GM12878 (cell line): ENCODE results near the gene STX8. TPM values are rescaled to one million over a fixed set of nuclear protein-coding genes. Genes with fewer than 3 reads are reported as not detected.

Source experiments
- ATAC-seq: fragments of 200-7000 bp; cut with Tn5 transposase; 3 replicates; pipeline ENCODE4 v1.9.1; 2020; ENCODE audit warnings: mild to moderate bottlenecking, moderate library complexity
- BruUV-seq: library from RNA; stranded (reverse); fragments of 400-500 nt; replicated peaks from 2 replicates; lab custom pipeline; 2021; lab: Mats Ljungman, UMichigan
- CTCF ChIA-PET: fragments of 300-600 bp; sonication (Branson Sonifier 250); formaldehyde crosslinking; extraction: SDS; loops from one replicate; lab custom pipeline; 2021; ENCODE audit warnings: inconsistent platforms; lab: Yijun Ruan, JAX
- POLR2A ChIA-PET: fragments of 350-600 bp; formaldehyde crosslinking; extraction: SDS; loops from one replicate; lab custom pipeline; 2021; ENCODE audit warnings: inconsistent platforms; lab: Charles Lee
- RAD21 ChIA-PET: fragments of 300-600 bp; sonication (Branson Sonifier 250); formaldehyde crosslinking; loops from one replicate; lab custom pipeline; 2023; ENCODE audit warnings: antibody characterized with exemption; ENCODE audit not compliant: unreplicated experiment; lab: Charles Lee
- SMC1A ChIA-PET: fragments of 300-600 bp; sonication (Branson Sonifier 250); formaldehyde crosslinking; loops from one replicate; lab custom pipeline; 2023; ENCODE audit not compliant: unreplicated experiment, uncharacterized antibody; lab: Charles Lee
- DNase-seq: peaks from one replicate; pipeline ENCODE4 v3.0.0-alpha.2; 2011; ENCODE audit warnings: low read depth, low spot score
- FAIRE-seq: peaks from 3 replicates; lab custom pipeline; 2011; peaks lifted over from hg19 to GRCh38; lab: Jason Lieb, UNC
- H2AFZ ChIP-seq: 2 replicates; pipeline ENCODE4 v1.6.0; 2011; ENCODE audit warnings: low read depth, low read length, control low read depth; ENCODE audit not compliant: control insufficient read depth
- H3K27ac ChIP-seq: 2 replicates; pipeline ENCODE4 v1.5.1; 2011; ENCODE audit warnings: control low read depth; ENCODE audit not compliant: control insufficient read depth, insufficient read depth
- H3K27me3 ChIP-seq, 2 experiments: replicated peaks in 1 of 2; 2 replicates each; pipeline versions ENCODE4 v1.6.0 to v1.6.1; 2011; ENCODE audit warnings: low read length in 1 of 2; ENCODE audit not compliant: control insufficient read depth in 2 of 2, insufficient read depth in 2 of 2
- H3K36me3 ChIP-seq, 2 experiments: 2 replicates each; pipeline ENCODE4 v1.5.1; 2011; ENCODE audit warnings: low read length in 1 of 2; ENCODE audit not compliant: control insufficient read depth in 2 of 2, insufficient read depth in 2 of 2
- H3K4me1 ChIP-seq: 2 replicates; pipeline ENCODE4 v1.6.1; 2011; ENCODE audit warnings: mild to moderate bottlenecking, low read length, moderate library complexity, mixed read lengths; ENCODE audit not compliant: control insufficient read depth, insufficient read depth
- H3K4me2 ChIP-seq: 2 replicates; pipeline ENCODE4 v1.6.0; 2011; ENCODE audit warnings: control low read depth; ENCODE audit not compliant: control insufficient read depth, insufficient read depth
- H3K4me3 ChIP-seq: fragments of 200-600 bp; sonication (generic); 2 replicates; pipeline ENCODE4 v1.5.1; 2016
- H3K79me2 ChIP-seq: 2 replicates; pipeline ENCODE4 v1.6.0; 2011; ENCODE audit warnings: low read length; ENCODE audit not compliant: control insufficient read depth, insufficient read depth
- H3K9ac ChIP-seq: 2 replicates; pipeline ENCODE4 v1.8.0; 2011; ENCODE audit warnings: low read length, control low read depth, mixed read lengths; ENCODE audit not compliant: control insufficient read depth, insufficient read depth
- H3K9me3 ChIP-seq: replicated peaks from 3 replicates; pipeline ENCODE4 v1.5.1; 2011; ENCODE audit warnings: mild to moderate bottlenecking, low read length; ENCODE audit not compliant: control insufficient read depth, insufficient read depth
- H4K20me1 ChIP-seq: 2 replicates; pipeline ENCODE4 v1.6.0; 2011; ENCODE audit not compliant: control insufficient read depth, insufficient read depth
- CHD1 ChIP-seq: IDR thresholded peaks from 2 replicates; pipeline ENCODE4 v1.6.1; 2012; ENCODE audit warnings: low read depth, low read length, improper control_type of control experiment
- FOS ChIP-seq: IDR thresholded peaks from 3 replicates; pipeline ENCODE4 v1.6.1; 2011; ENCODE audit warnings: borderline replicate concordance; ENCODE audit not compliant: insufficient read length; ENCODE audit errors: extremely low read depth
- HSF1 ChIP-seq: fragments of 150-350 bp; IDR thresholded peaks from 2 replicates; pipeline ENCODE4 v1.6.1; 2014; ENCODE audit warnings: mild to moderate bottlenecking, low read depth, low read length
- IKZF1 ChIP-seq: fragments of 450-650 bp; conservative IDR thresholded peaks from 2 replicates; pipeline ENCODE4 v1.6.1; 2017; ENCODE audit warnings: antibody characterized with exemption, mild to moderate bottlenecking
- MYB ChIP-seq: fragments of 150-350 bp; IDR thresholded peaks from 2 replicates; pipeline ENCODE4 v1.6.1; 2014; ENCODE audit warnings: mild to moderate bottlenecking, low read depth, low read length, borderline replicate concordance
- NR2C1 ChIP-seq: fragments of 450-650 bp; IDR thresholded peaks from 2 replicates; pipeline ENCODE4 v1.6.1; 2017; ENCODE audit warnings: antibody characterized with exemption, mild to moderate bottlenecking, moderate library complexity
- STAT1 ChIP-seq: fragments of 450-650 bp; conservative IDR thresholded peaks from 2 replicates; pipeline ENCODE4 v1.6.1; 2014; ENCODE audit warnings: antibody characterized with exemption, mild to moderate bottlenecking
- TAF1 ChIP-seq: IDR thresholded peaks from 2 replicates; pipeline ENCODE4 v1.6.1; 2011; ENCODE audit warnings: mild to moderate bottlenecking, low read depth, low read length, borderline replicate concordance
- ZNF24 ChIP-seq: fragments of 450-650 bp; IDR thresholded peaks from 2 replicates; pipeline ENCODE4 v1.6.1; 2017; ENCODE audit warnings: antibody characterized with exemption, mild to moderate bottlenecking
- WGBS: methylation state at CpG from one replicate; pipeline ENCODE4 v1.1.6; 2016; ENCODE audit warnings: low lambda C conversion rate; ENCODE audit not compliant: insufficient replicate concordance, insufficient coverage; ENCODE audit errors: missing lambda C conversion rate; 5-methylcytosine and 5-hydroxymethylcytosine counted together
- in situ Hi-C: fragments of 300-500 bp; cut with MboI; formaldehyde crosslinking; loops from 9 replicates; pipeline ENCODE4 v1.14.3; 2018; ENCODE audit warnings: mixed read lengths
- intact Hi-C: fragments of 100-400 bp; cut with micrococcal nuclease; formaldehyde crosslinking; loops from one replicate; pipeline ENCODE4 v1.14.2; 2022; ENCODE audit not compliant: unreplicated experiment
- polyA plus RNA-seq, 11 experiments: library from polyadenylated mRNA; depleted of rRNA in 4 of 11; unstranded in 6 of 11; stranded (reverse) in 5 of 11; fragments of >200 nt; fragmentation: Nextera tagmentation in 4 of 11; fragmentation: Illumina TruSeq in 1 of 11; extraction: Ambion mirVana in 4 of 11; extraction: Trizol in 1 of 11; gene quantifications; 1 replicate in 1 of 11; 2 replicates in 10 of 11; pipeline versions ENCODE4 v1.2.1 to v1.2.3, GENCODE V29; 2011 to 2016; ENCODE audit warnings: inconsistent platforms in 2 of 11, missing spikeins in 2 of 11, low read depth in 1 of 11
- total RNA-seq, 4 experiments: library from RNA; depleted of rRNA in 3 of 4; stranded (reverse); fragments of >200 nt in 3 of 4; fragmentation: Illumina TruSeq in 1 of 4; extraction: Trizol in 1 of 4; gene quantifications; 2 replicates each; pipeline versions ENCODE4 v1.2.1 to v1.2.3, GENCODE V29; 2013 to 2021
- TF ChIP-seq, protein P1 (sequence below): fragments of 450-650 bp; IDR thresholded peaks from 2 replicates; pipeline ENCODE4 v1.6.1; 2017; ENCODE audit warnings: mild to moderate bottlenecking, moderate library complexity
- TF ChIP-seq, protein P2 (sequence below): fragments of 450-650 bp; IDR thresholded peaks from 2 replicates; pipeline ENCODE4 v1.6.1; 2017; ENCODE audit warnings: low read depth, mild to moderate bottlenecking, moderate library complexity

The STX8 gene
- total and polyA plus RNA-seq, 10 of the 15 experiments (the other 5 are each of a cell fraction or from before 2014, with no cell fraction given), result 47.9 to 151 (median 72.9) TPM

GRCh38 chr17:9330611-9331271, 244.9 kb downstream of the STX8 start:
- H3K36me3 ChIP-seq, result no peaks in the 10 kb centered on the region
- 87% methylated on average over 21 of the region's 21 CpGs for WGBS
- H3K4me1 ChIP-seq, result no peaks in the 10 kb centered on the region
- no peak overlapping the region for H3K4me3 ChIP-seq
- no peak overlapping the region for H2AFZ ChIP-seq
- ATAC-seq, result no peak
- ChIA-PET CTCF (no interaction called here), RAD21 (no interaction called here), SMC1A (no interaction called here), POLR2A (no interaction called here)
- intact Hi-C loops, result no loop called here
- H3K27me3 ChIP-seq, result no peaks in the 10 kb centered on the region
- in situ Hi-C loops, result no loop called here
- no peak overlapping the region for H3K4me2 ChIP-seq
- BruUV-seq, result no TSS peak
- TF ChIP-seq ZNF24 (no peak), IKZF1 (no peak), TAF1 (no peak), STAT1 (no peak), NR2C1 (no peak), HSF1 (no peak), CHD1 (no peak), MYB (no peak), FOS (no peak)
- TF ChIP-seq, protein P1, sequence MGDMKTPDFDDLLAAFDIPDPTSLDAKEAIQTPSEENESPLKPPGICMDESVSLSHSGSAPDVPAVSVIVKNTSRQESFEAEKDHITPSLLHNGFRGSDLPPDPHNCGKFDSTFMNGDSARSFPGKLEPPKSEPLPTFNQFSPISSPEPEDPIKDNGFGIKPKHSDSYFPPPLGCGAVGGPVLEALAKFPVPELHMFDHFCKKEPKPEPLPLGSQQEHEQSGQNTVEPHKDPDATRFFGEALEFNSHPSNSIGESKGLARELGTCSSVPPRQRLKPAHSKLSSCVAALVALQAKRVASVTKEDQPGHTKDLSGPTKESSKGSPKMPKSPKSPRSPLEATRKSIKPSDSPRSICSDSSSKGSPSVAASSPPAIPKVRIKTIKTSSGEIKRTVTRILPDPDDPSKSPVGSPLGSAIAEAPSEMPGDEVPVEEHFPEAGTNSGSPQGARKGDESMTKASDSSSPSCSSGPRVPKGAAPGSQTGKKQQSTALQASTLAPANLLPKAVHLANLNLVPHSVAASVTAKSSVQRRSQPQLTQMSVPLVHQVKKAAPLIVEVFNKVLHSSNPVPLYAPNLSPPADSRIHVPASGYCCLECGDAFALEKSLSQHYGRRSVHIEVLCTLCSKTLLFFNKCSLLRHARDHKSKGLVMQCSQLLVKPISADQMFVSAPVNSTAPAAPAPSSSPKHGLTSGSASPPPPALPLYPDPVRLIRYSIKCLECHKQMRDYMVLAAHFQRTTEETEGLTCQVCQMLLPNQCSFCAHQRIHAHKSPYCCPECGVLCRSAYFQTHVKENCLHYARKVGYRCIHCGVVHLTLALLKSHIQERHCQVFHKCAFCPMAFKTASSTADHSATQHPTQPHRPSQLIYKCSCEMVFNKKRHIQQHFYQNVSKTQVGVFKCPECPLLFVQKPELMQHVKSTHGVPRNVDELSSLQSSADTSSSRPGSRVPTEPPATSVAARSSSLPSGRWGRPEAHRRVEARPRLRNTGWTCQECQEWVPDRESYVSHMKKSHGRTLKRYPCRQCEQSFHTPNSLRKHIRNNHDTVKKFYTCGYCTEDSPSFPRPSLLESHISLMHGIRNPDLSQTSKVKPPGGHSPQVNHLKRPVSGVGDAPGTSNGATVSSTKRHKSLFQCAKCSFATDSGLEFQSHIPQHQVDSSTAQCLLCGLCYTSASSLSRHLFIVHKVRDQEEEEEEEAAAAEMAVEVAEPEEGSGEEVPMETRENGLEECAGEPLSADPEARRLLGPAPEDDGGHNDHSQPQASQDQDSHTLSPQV, result no peak
- TF ChIP-seq, protein P2, sequence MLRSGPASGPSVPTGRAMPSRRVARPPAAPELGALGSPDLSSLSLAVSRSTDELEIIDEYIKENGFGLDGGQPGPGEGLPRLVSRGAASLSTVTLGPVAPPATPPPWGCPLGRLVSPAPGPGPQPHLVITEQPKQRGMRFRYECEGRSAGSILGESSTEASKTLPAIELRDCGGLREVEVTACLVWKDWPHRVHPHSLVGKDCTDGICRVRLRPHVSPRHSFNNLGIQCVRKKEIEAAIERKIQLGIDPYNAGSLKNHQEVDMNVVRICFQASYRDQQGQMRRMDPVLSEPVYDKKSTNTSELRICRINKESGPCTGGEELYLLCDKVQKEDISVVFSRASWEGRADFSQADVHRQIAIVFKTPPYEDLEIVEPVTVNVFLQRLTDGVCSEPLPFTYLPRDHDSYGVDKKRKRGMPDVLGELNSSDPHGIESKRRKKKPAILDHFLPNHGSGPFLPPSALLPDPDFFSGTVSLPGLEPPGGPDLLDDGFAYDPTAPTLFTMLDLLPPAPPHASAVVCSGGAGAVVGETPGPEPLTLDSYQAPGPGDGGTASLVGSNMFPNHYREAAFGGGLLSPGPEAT, result no peak
- no peaks in the 10 kb centered on the region for H3K79me2 ChIP-seq
- DNase-seq, result no peak
- peaks cover 6% of the 10 kb centered on the region; the same call in 2 of the 3 replicates for H3K9me3 ChIP-seq
- H3K27ac ChIP-seq, result no peak overlapping the region
- no peaks in the 10 kb centered on the region for H4K20me1 ChIP-seq
- no peak overlapping the region for H3K9ac ChIP-seq
- no peak for FAIRE-seq
